Cardiac muscle cell (in vitro differentiated cells and primary cell): ENCODE measurements around the gene CACNA2D1. TPM values are rescaled to one million over a fixed set of nuclear protein-coding genes. Genes with fewer than 3 reads are reported as not detected.

Experiments used
- DNase-seq, 2 donors: peaks; one replicate each; pipeline versions ENCODE4 v3.0.0 to v3.0.0-alpha.2; 2010 to 2017; ENCODE audit warnings: low read depth in 1 of 2, low spot score in 1 of 2
- H3K27ac ChIP-seq: fragments of 200-600 bp; sonication (generic); 2 replicates; pipeline ENCODE4 v1.5.1; 2016
- H3K27me3 ChIP-seq: fragments of 200-600 bp; sonication (generic); 2 replicates; pipeline ENCODE4 v1.6.0; 2016; ENCODE audit warnings: control low read depth
- H3K36me3 ChIP-seq: fragments of 200-600 bp; sonication (generic); 2 replicates; pipeline ENCODE4 v1.5.1; 2016; ENCODE audit warnings: control low read depth
- H3K4me1 ChIP-seq: fragments of 200-600 bp; sonication (generic); 2 replicates; pipeline ENCODE4 v1.8.1; 2017; ENCODE audit warnings: low read depth, mild to moderate bottlenecking, mixed run types
- H3K4me3 ChIP-seq: fragments of 200-600 bp; sonication (generic); 2 replicates; pipeline ENCODE4 v1.5.1; 2016; ENCODE audit warnings: mild to moderate bottlenecking
- H3K9me3 ChIP-seq: fragments of 200-600 bp; sonication (generic); 2 replicates; pipeline ENCODE4 v1.5.1; 2017; ENCODE audit warnings: low read depth, mild to moderate bottlenecking, control low read depth
- CTCF ChIP-seq: IDR thresholded peaks from 2 replicates; pipeline ENCODE4 v1.5.1; 2012; ENCODE audit warnings: low read depth, mild to moderate bottlenecking, low read length
- polyA plus RNA-seq: library from polyadenylated mRNA; unstranded; fragments of >200 nt; fragmentation: Nextera tagmentation; extraction: Ambion mirVana; gene quantifications from 2 replicates; pipeline ENCODE4 v1.2.1, GENCODE V29; 2016
- total RNA-seq: library from RNA; depleted of rRNA; stranded (reverse); fragments of >200 nt; gene quantifications from 2 replicates; pipeline ENCODE4 v1.2.3, GENCODE V29; 2016

Gene CACNA2D1
- total and polyA plus RNA-seq, 2 experiments from 2014 or later, result 4.5 to 20.3 TPM

- Histone ChIP-seq H3K27ac (no peak overlapping the region), H3K4me1 (peaks cover 24% of the 10 kb centered on the region), H3K36me3 (no peaks in the 10 kb centered on the region), H3K27me3 (no peaks in the 10 kb centered on the region), H3K4me3 (no peak overlapping the region), H3K9me3 (no peaks in the 10 kb centered on the region)
- TF ChIP-seq CTCF, result no peak
- DNase-seq, result no peak
These were observed 421.9 kb downstream of the CACNA2D1 start for GRCh38 chr7:82021713-82022112.

GRCh38 chr7:82021036-82021435 is 422.5 kb downstream of the CACNA2D1 start:
- Histone ChIP-seq H3K27me3 (no peaks in the 10 kb centered on the region), H3K27ac (no peak overlapping the region), H3K4me3 (no peak overlapping the region), H3K4me1 (peaks cover 24% of the 10 kb centered on the region), H3K9me3 (no peaks in the 10 kb centered on the region), H3K36me3 (no peaks in the 10 kb centered on the region)
- DNase-seq, result no peak
- no peak for TF ChIP-seq CTCF

- H3K4me1 ChIP-seq, result peaks cover 24% of the 10 kb centered on the region
- TF ChIP-seq CTCF, result no peak
- no peaks in the 10 kb centered on the region for H3K9me3 ChIP-seq
- H3K27ac ChIP-seq, result no peak overlapping the region
- H3K4me3 ChIP-seq, result no peak overlapping the region
- peak in 1 of 2 donors; percentile 10 for DNase-seq
- no peaks in the 10 kb centered on the region for H3K36me3 ChIP-seq
- H3K27me3 ChIP-seq, result no peaks in the 10 kb centered on the region
These were observed 423.8 kb downstream of the CACNA2D1 start for GRCh38 chr7:82019551-82020475.

- Histone ChIP-seq H3K4me3 (no peak overlapping the region), H3K9me3 (no peaks in the 10 kb centered on the region), H3K4me1 (peaks cover 24% of the 10 kb centered on the region), H3K27me3 (no peaks in the 10 kb centered on the region), H3K27ac (no peak overlapping the region), H3K36me3 (no peaks in the 10 kb centered on the region)
- DNase-seq, result no peak
- TF ChIP-seq CTCF, result no peak
These were observed 425.4 kb downstream of the CACNA2D1 start for GRCh38 chr7:82018226-82018625.

GRCh38 chr7:82017334-82017943 is 426.1 kb downstream of the CACNA2D1 start:
- Histone ChIP-seq H3K9me3 (no peaks in the 10 kb centered on the region), H3K27me3 (no peaks in the 10 kb centered on the region), H3K4me3 (no peak overlapping the region), H3K4me1 (peaks cover 24% of the 10 kb centered on the region), H3K36me3 (no peaks in the 10 kb centered on the region), H3K27ac (no peak overlapping the region)
- peak; percentile 52 for TF ChIP-seq CTCF
- peak; percentile 30 to 68 for DNase-seq
